ENCODE data around the gene SMTN. TPM values are rescaled to one million over a fixed set of nuclear protein-coding genes. Genes with fewer than 3 reads are reported as not detected.
A peak's percentile ranks its signal among the peaks of the same experiment; 100 is the strongest.
"Not testable (repeated sequence)": the region's sequence is repeated elsewhere in the genome, so short reads cannot be mapped to it uniquely, and the experiment has no call there.

Gene SMTN
- total RNA-seq, 2 experiments from 2014 or later, result 19.2 to 19.8 TPM

GRCh38 chr22:31059663-31060062, 21.5 kb upstream of the SMTN start:
- DNase-seq, H3K27ac Mint-ChIP-seq, H3K4me1 Mint-ChIP-seq, H3K27me3 Mint-ChIP-seq, H3K36me3 Mint-ChIP-seq, H3K9me3 Mint-ChIP-seq, H3K4me3 Mint-ChIP-seq: not testable (repeated sequence)

- Mint-ChIP-seq H3K4me1 (no peaks in the 10 kb centered on the region), H3K9me3 (no peaks in the 10 kb centered on the region), H3K27ac (no peak overlapping the region), H3K4me3 (no peak overlapping the region), H3K36me3 (peaks cover 2% of the 10 kb centered on the region), H3K27me3 (no peaks in the 10 kb centered on the region)
- DNase-seq, result no peak
Measured at GRCh38 chr22:31062566-31063230, 18.4 kb upstream of the SMTN start.

GRCh38 chr22:31064369-31064768, 16.7 kb upstream of the SMTN start:
- no peaks in the 10 kb centered on the region for H3K4me1 Mint-ChIP-seq
- H3K27ac Mint-ChIP-seq, result no peak overlapping the region
- H3K4me3 Mint-ChIP-seq, result peak overlapping the region; percentile 74
- H3K27me3 Mint-ChIP-seq, result no peaks in the 10 kb centered on the region
- H3K36me3 Mint-ChIP-seq, result peaks cover 2% of the 10 kb centered on the region
- no peaks in the 10 kb centered on the region for H3K9me3 Mint-ChIP-seq
- no peak for DNase-seq

GRCh38 chr22:31068970-31069369, 12.1 kb upstream of the SMTN start:
- DNase-seq, result no peak
- Mint-ChIP-seq H3K4me3 (no peak overlapping the region), H3K27me3 (no peaks in the 10 kb centered on the region), H3K4me1 (no peaks in the 10 kb centered on the region), H3K9me3 (no peaks in the 10 kb centered on the region), H3K27ac (no peak overlapping the region), H3K36me3 (peaks cover under 1% of the 10 kb centered on the region)

GRCh38 chr22:31069691-31070314, 11.3 kb upstream of the SMTN start:
- H3K36me3 Mint-ChIP-seq, H3K27ac Mint-ChIP-seq, H3K4me3 Mint-ChIP-seq, H3K9me3 Mint-ChIP-seq, H3K4me1 Mint-ChIP-seq, H3K27me3 Mint-ChIP-seq, DNase-seq: not testable (repeated sequence)

- DNase-seq, H3K36me3 Mint-ChIP-seq, H3K27me3 Mint-ChIP-seq, H3K4me1 Mint-ChIP-seq, H3K9me3 Mint-ChIP-seq, H3K4me3 Mint-ChIP-seq, H3K27ac Mint-ChIP-seq: not testable (repeated sequence)
Measured at GRCh38 chr22:31073125-31073524, 8.0 kb upstream of the SMTN start.

GRCh38 chr22:31073545-31074145, 7.5 kb upstream of the SMTN start:
- DNase-seq, H3K9me3 Mint-ChIP-seq, H3K4me3 Mint-ChIP-seq, H3K27me3 Mint-ChIP-seq, H3K36me3 Mint-ChIP-seq, H3K27ac Mint-ChIP-seq, H3K4me1 Mint-ChIP-seq: not testable (repeated sequence)

GRCh38 chr22:31075961-31076360, 5.2 kb upstream of the SMTN start:
- no peak for DNase-seq
- Mint-ChIP-seq H3K4me3 (no peak overlapping the region), H3K4me1 (peaks cover 6% of the 10 kb centered on the region), H3K9me3 (no peaks in the 10 kb centered on the region), H3K36me3 (no peaks in the 10 kb centered on the region), H3K27ac (no peak overlapping the region), H3K27me3 (no peaks in the 10 kb centered on the region)

GRCh38 chr22:31077681-31078080, 3.4 kb upstream of the SMTN start:
- Mint-ChIP-seq H3K4me3 (no peak overlapping the region), H3K36me3 (no peaks in the 10 kb centered on the region), H3K27ac (no peak overlapping the region), H3K9me3 (no peaks in the 10 kb centered on the region), H3K27me3 (no peaks in the 10 kb centered on the region), H3K4me1 (peaks cover 17% of the 10 kb centered on the region)
- DNase-seq, result no peak

GRCh38 chr22:31078389-31078788, 2.7 kb upstream of the SMTN start:
- H3K27me3 Mint-ChIP-seq, H3K36me3 Mint-ChIP-seq, DNase-seq, H3K27ac Mint-ChIP-seq, H3K9me3 Mint-ChIP-seq, H3K4me3 Mint-ChIP-seq: not testable (repeated sequence)
- H3K4me1 Mint-ChIP-seq, result peaks cover 24% of the 10 kb centered on the region

GRCh38 chr22:31079095-31079642, 1.9 kb upstream of the SMTN start:
- Mint-ChIP-seq H3K4me1 (peaks cover 26% of the 10 kb centered on the region), H3K36me3 (no peaks in the 10 kb centered on the region), H3K9me3 (no peaks in the 10 kb centered on the region)

GRCh38 chr22:31080164-31080847, 812 bp upstream of the SMTN start:
- peak overlapping the region; percentile 82 for H3K4me3 Mint-ChIP-seq
- H3K27ac Mint-ChIP-seq, result no peak overlapping the region
- no peak for DNase-seq
- H3K27me3 Mint-ChIP-seq, result no peaks in the 10 kb centered on the region
- H3K9me3 Mint-ChIP-seq, result no peaks in the 10 kb centered on the region
- no peaks in the 10 kb centered on the region for H3K36me3 Mint-ChIP-seq
- peaks cover 29% of the 10 kb centered on the region for H3K4me1 Mint-ChIP-seq

More at GRCh38 chr22:31079095-31079642, 1.9 kb upstream of the SMTN start:
- Mint-ChIP-seq H3K27ac (no peak overlapping the region), H3K27me3 (no peaks in the 10 kb centered on the region), H3K4me3 (no peak overlapping the region)
- DNase-seq, result no peak

GRCh38 chr22:31081963-31082605, 966 bp downstream of the SMTN start:
- peak overlapping the region; percentile 82 for H3K4me3 Mint-ChIP-seq
- no peaks in the 10 kb centered on the region for H3K36me3 Mint-ChIP-seq
- no peaks in the 10 kb centered on the region for H3K9me3 Mint-ChIP-seq
- H3K27me3 Mint-ChIP-seq, result no peaks in the 10 kb centered on the region
- peak overlapping the region; percentile 31 for H3K27ac Mint-ChIP-seq
- no peak for DNase-seq
- peaks cover 30% of the 10 kb centered on the region for H3K4me1 Mint-ChIP-seq

- peak overlapping the region; percentile 98 for H3K4me3 Mint-ChIP-seq
- peaks cover 30% of the 10 kb centered on the region for H3K4me1 Mint-ChIP-seq
- no peaks in the 10 kb centered on the region for H3K9me3 Mint-ChIP-seq
- DNase-seq, result peak; percentile 70
- no peak overlapping the region for H3K27ac Mint-ChIP-seq
- no peaks in the 10 kb centered on the region for H3K36me3 Mint-ChIP-seq
- no peaks in the 10 kb centered on the region for H3K27me3 Mint-ChIP-seq
Measured at GRCh38 chr22:31082606-31083376, 1.7 kb downstream of the SMTN start.

All from activated naive CD8-positive, alpha-beta T cell treated with anti-CD3 and anti-CD28 coated beads for 36 hours (primary cell).